H9 (cell line): Measurements from ENCODE around the gene FBXO17. TPM values are rescaled to one million over a fixed set of nuclear protein-coding genes. Genes with fewer than 3 reads are reported as not detected.

Experiments used
- DNase-seq: peaks from one replicate; pipeline ENCODE4 v3.0.0-alpha.2; 2017
- H2AFZ ChIP-seq: one replicate; pipeline ENCODE4 v1.6.1; 2013; ENCODE audit warnings: mild to moderate bottlenecking, low read length, control low read depth, moderate library complexity
- H2AK5ac ChIP-seq: 2 replicates; pipeline ENCODE4 v1.6.1; 2013; ENCODE audit warnings: low read length, control low read depth, mixed read lengths; ENCODE audit not compliant: insufficient read length
- H2BK120ac ChIP-seq: one replicate; pipeline ENCODE4 v1.6.1; 2013; ENCODE audit warnings: low read depth, mild to moderate bottlenecking, low read length, control low read depth, inconsistent platforms; ENCODE audit not compliant: poor library complexity, severe bottlenecking
- H2BK12ac ChIP-seq: 2 replicates; pipeline ENCODE4 v1.6.1; 2013; ENCODE audit warnings: low read length, control low read depth, mixed read lengths, low read depth; ENCODE audit not compliant: insufficient read length
- H2BK15ac ChIP-seq: 2 replicates; pipeline ENCODE4 v1.6.1; 2013; ENCODE audit warnings: low read depth, low read length, control low read depth
- H2BK20ac ChIP-seq: one replicate; pipeline ENCODE4 v1.6.1; 2013; ENCODE audit warnings: low read depth, mild to moderate bottlenecking, low read length, control low read depth, inconsistent platforms; ENCODE audit not compliant: poor library complexity, severe bottlenecking
- H2BK5ac ChIP-seq: 2 replicates; pipeline ENCODE4 v1.6.1; 2013; ENCODE audit warnings: low read length, control low read depth, mixed read lengths; ENCODE audit not compliant: insufficient read length
- H3K14ac ChIP-seq: 2 replicates; pipeline ENCODE4 v1.6.1; 2013; ENCODE audit warnings: low read length, control low read depth; ENCODE audit not compliant: insufficient read depth
- H3K18ac ChIP-seq: 2 replicates; pipeline ENCODE4 v1.6.1; 2013; ENCODE audit warnings: low read depth, mild to moderate bottlenecking, mixed read lengths, low read length, control low read depth; ENCODE audit not compliant: insufficient read length
- H3K23ac ChIP-seq: 2 replicates; pipeline ENCODE4 v1.6.1; 2013; ENCODE audit warnings: low read length, control low read depth, mixed read lengths, low read depth; ENCODE audit not compliant: insufficient read length
- H3K23me2 ChIP-seq: 2 replicates; pipeline ENCODE4 v1.6.1; 2013; ENCODE audit warnings: low read depth, mild to moderate bottlenecking, mixed read lengths, low read length, control low read depth; ENCODE audit not compliant: insufficient read length, poor library complexity, severe bottlenecking
- H3K27ac ChIP-seq: 2 replicates; pipeline ENCODE4 v1.5.1; 2013; ENCODE audit warnings: low read length, control low read depth, mixed read lengths, low read depth; ENCODE audit not compliant: insufficient read length
- H3K27me3 ChIP-seq: 2 replicates; pipeline ENCODE4 v1.6.1; 2013; ENCODE audit warnings: low read length, control low read depth, inconsistent platforms; ENCODE audit not compliant: insufficient read depth
- H3K4ac ChIP-seq: 2 replicates; pipeline ENCODE4 v1.6.1; 2013; ENCODE audit warnings: low read depth, mild to moderate bottlenecking, control low read depth, inconsistent platforms, low read length, moderate library complexity
- H3K4me1 ChIP-seq: 2 replicates; pipeline ENCODE4 v1.6.1; 2013; ENCODE audit warnings: low read length, control low read depth, inconsistent platforms; ENCODE audit not compliant: insufficient read depth
- H3K4me2 ChIP-seq: 2 replicates; pipeline ENCODE4 v1.6.1; 2013; ENCODE audit warnings: low read length, control low read depth, mixed read lengths; ENCODE audit not compliant: insufficient read length, insufficient read depth
- H3K56ac ChIP-seq: 2 replicates; pipeline ENCODE4 v1.6.1; 2013; ENCODE audit warnings: low read depth, mild to moderate bottlenecking, mixed read lengths, low read length, control low read depth; ENCODE audit not compliant: insufficient read length
- H3K79me1 ChIP-seq: 2 replicates; pipeline ENCODE4 v1.6.1; 2013; ENCODE audit warnings: low read depth, mild to moderate bottlenecking, moderate library complexity, low read length, control low read depth, inconsistent platforms; ENCODE audit not compliant: insufficient read depth, poor library complexity, severe bottlenecking
- H3K79me2 ChIP-seq: 2 replicates; pipeline ENCODE4 v1.6.1; 2013; ENCODE audit warnings: low read length, control low read depth, inconsistent platforms; ENCODE audit not compliant: insufficient read depth
- H3K9ac ChIP-seq: 2 replicates; pipeline ENCODE4 v1.6.1; 2013; ENCODE audit warnings: low read length, control low read depth, mixed read lengths; ENCODE audit not compliant: insufficient read length; ENCODE audit errors: extremely low read depth
- H3K9me3 ChIP-seq: one replicate; pipeline ENCODE4 v1.6.1; 2013; ENCODE audit warnings: low read depth, low read length, inconsistent platforms; ENCODE audit not compliant: control insufficient read depth
- H3T11ph ChIP-seq: one replicate; pipeline ENCODE4 v1.6.1; 2013; ENCODE audit warnings: mild to moderate bottlenecking, low read length, control low read depth, inconsistent platforms
- H4K20me1 ChIP-seq: one replicate; pipeline ENCODE4 v1.6.1; 2013; ENCODE audit not compliant: control insufficient read depth, insufficient read length, insufficient read depth
- H4K5ac ChIP-seq: 2 replicates; pipeline ENCODE4 v1.6.1; 2013; ENCODE audit warnings: low read depth, mild to moderate bottlenecking, mixed read lengths, low read length, control low read depth; ENCODE audit not compliant: insufficient read length
- H4K8ac ChIP-seq: replicated peaks from 2 replicates; pipeline ENCODE4 v1.6.1; 2013; ENCODE audit warnings: low read length, control low read depth, mixed read lengths, low read depth; ENCODE audit not compliant: insufficient read length
- H4K91ac ChIP-seq: 2 replicates; pipeline ENCODE4 v1.6.1; 2013; ENCODE audit warnings: low read depth, mild to moderate bottlenecking, moderate library complexity, mixed read lengths, low read length, control low read depth; ENCODE audit not compliant: insufficient read length
- H3K27ac Mint-ChIP-seq, 3 experiments: 2 replicates in 2 of 3; 3 replicates in 1 of 3; pipeline ENCODE4 v1.8.0; 2020 to 2021; ENCODE audit warnings: mixed read lengths in 3 of 3, mild to moderate bottlenecking in 1 of 3, moderate library complexity in 1 of 3
- H3K27me3 Mint-ChIP-seq: 2 replicates; pipeline ENCODE4 v1.8.0; 2021; ENCODE audit warnings: low read depth, mild to moderate bottlenecking, moderate library complexity, mixed read lengths
- H3K36me3 Mint-ChIP-seq, 3 experiments: 2 replicates in 2 of 3; 3 replicates in 1 of 3; pipeline ENCODE4 v1.8.0; 2020 to 2021; ENCODE audit warnings: low read depth in 3 of 3, mixed read lengths in 3 of 3; ENCODE audit not compliant: insufficient read depth in 1 of 3
- H3K4me1 Mint-ChIP-seq, 2 experiments: 2 replicates each; pipeline ENCODE4 v1.8.0; 2020; ENCODE audit warnings: mixed read lengths in 2 of 2
- H3K4me3 Mint-ChIP-seq, 2 experiments: 2 replicates in 1 of 2; 3 replicates in 1 of 2; pipeline ENCODE4 v1.8.0; 2020 to 2021; ENCODE audit warnings: mild to moderate bottlenecking in 2 of 2, mixed read lengths in 2 of 2, moderate library complexity in 1 of 2
- H3K9me3 Mint-ChIP-seq, 2 experiments: 2 replicates in 1 of 2; 3 replicates in 1 of 2; pipeline ENCODE4 v1.8.0; 2020; ENCODE audit warnings: mild to moderate bottlenecking in 2 of 2, mixed read lengths in 2 of 2, moderate library complexity in 1 of 2
- WGBS: extraction: QIAGEN DNeasy Blood & Tissue Kit; methylation state at CpG from one replicate; pipeline ENCODE4 v1.1.7; 2013; ENCODE audit warnings: missing lambda C conversion rate, low lambda C conversion rate, mixed read lengths; ENCODE audit not compliant: insufficient read length; ENCODE audit errors: extremely low coverage; 5-methylcytosine and 5-hydroxymethylcytosine counted together
- total RNA-seq: library from RNA; stranded (reverse); gene quantifications from 2 replicates; pipeline ENCODE4 v1.2.1, GENCODE V29; 2021
- TF ChIP-seq, protein P1 (sequence below): fragments of 200-600 bp; sonication (generic); conservative IDR thresholded peaks from 3 replicates; pipeline ENCODE4 v1.8.0; 2021; ENCODE audit warnings: antibody characterized with exemption, mild to moderate bottlenecking

Gene FBXO17
- total RNA-seq, 1 experiment from 2014 or later = 25.5 TPM

DNA sequence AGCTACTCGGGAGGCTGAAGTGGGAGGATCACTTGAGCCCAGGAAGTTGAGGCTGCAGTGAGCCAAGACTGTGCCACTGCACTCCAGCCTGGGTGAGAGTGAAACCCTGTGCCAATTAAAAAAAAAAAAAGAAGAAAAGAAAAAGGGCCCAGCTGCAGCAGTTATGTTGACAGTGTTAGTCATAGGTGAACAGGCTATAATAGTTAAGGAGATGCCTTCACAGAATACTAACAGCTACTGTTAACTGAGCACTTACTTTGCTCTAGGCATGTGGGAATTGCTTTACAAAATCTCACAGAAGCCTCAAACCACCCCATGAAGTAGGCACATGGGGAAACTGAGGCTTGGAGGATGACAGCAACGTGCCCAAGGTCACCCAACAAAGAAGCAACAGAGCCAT lies 3.9 kb downstream of the FBXO17 start:
- no peaks in the 10 kb centered on the region for H4K20me1 ChIP-seq
- H3K23me2 ChIP-seq = peaks cover 13% of the 10 kb centered on the region
- no peak overlapping the region for H3K9ac ChIP-seq
- H3K27me3 ChIP-seq = no peaks in the 10 kb centered on the region
- H3T11ph ChIP-seq = no peak overlapping the region
- no peaks in the 10 kb centered on the region for H3K27me3 Mint-ChIP-seq
- H2AFZ ChIP-seq = no peak overlapping the region
- H3K79me2 ChIP-seq = no peaks in the 10 kb centered on the region
- no peak overlapping the region for H4K91ac ChIP-seq
- DNase-seq = no peak
- H3K4ac ChIP-seq = no peak overlapping the region
- H2BK15ac ChIP-seq = no peak overlapping the region
- H3K14ac ChIP-seq = no peak overlapping the region
- H4K8ac ChIP-seq = no peak overlapping the region
- no peak overlapping the region for H3K23ac ChIP-seq
- peaks cover 14 to 19% of the 10 kb centered on the region in 2 experiments for H3K4me1 Mint-ChIP-seq
- no peak overlapping the region for H2BK12ac ChIP-seq
- WGBS = no CpG with 5 or more reads among the region's 2 CpGs
- no peak overlapping the region for H3K4me3 Mint-ChIP-seq
- H2AK5ac ChIP-seq = no peak overlapping the region
- peaks cover 2 to 20% (median 17%) of the 10 kb centered on the region in 3 experiments for H3K36me3 Mint-ChIP-seq
- no peak overlapping the region for H3K4me2 ChIP-seq
- no peak overlapping the region for H2BK20ac ChIP-seq
- no peak overlapping the region for H2BK120ac ChIP-seq
- H3K9me3 ChIP-seq = no peaks in the 10 kb centered on the region
- TF ChIP-seq, protein P1, sequence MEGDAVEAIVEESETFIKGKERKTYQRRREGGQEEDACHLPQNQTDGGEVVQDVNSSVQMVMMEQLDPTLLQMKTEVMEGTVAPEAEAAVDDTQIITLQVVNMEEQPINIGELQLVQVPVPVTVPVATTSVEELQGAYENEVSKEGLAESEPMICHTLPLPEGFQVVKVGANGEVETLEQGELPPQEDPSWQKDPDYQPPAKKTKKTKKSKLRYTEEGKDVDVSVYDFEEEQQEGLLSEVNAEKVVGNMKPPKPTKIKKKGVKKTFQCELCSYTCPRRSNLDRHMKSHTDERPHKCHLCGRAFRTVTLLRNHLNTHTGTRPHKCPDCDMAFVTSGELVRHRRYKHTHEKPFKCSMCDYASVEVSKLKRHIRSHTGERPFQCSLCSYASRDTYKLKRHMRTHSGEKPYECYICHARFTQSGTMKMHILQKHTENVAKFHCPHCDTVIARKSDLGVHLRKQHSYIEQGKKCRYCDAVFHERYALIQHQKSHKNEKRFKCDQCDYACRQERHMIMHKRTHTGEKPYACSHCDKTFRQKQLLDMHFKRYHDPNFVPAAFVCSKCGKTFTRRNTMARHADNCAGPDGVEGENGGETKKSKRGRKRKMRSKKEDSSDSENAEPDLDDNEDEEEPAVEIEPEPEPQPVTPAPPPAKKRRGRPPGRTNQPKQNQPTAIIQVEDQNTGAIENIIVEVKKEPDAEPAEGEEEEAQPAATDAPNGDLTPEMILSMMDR = no peak
- H4K5ac ChIP-seq = no peak overlapping the region
- H3K27ac Mint-ChIP-seq = no peak overlapping the region; a peak in 1 of 7 replicates
- H3K27ac ChIP-seq = no peak overlapping the region
- no peak overlapping the region for H2BK5ac ChIP-seq
- no peaks in the 10 kb centered on the region; a peak in 1 of 5 replicates for H3K9me3 Mint-ChIP-seq
- H3K4me1 ChIP-seq = no peaks in the 10 kb centered on the region
- H3K79me1 ChIP-seq = no peaks in the 10 kb centered on the region
- no peak overlapping the region for H3K56ac ChIP-seq
- H3K18ac ChIP-seq = no peak overlapping the region
